ENCODE measurements around the gene GJB2.
A peak's percentile ranks its signal among the peaks of the same experiment; 100 is the strongest.

- peak; percentile 93 for TF ChIP-seq EZH2 (IDR thresholded peaks at IDR 0.05; ENCODE audit: insufficient read depth, poor library complexity, severe bottlenecking)
- peak; percentile 69; the same call in 1 of the 2 replicates for TF ChIP-seq EZH2phosphoT487 (IDR thresholded peaks at IDR 0.05; ENCODE audit: insufficient read depth, low read depth)
Measured at GRCh38 chr13:20230913-20231838, 38.4 kb upstream of the GJB2 start.

All from GM23248 (cell line).